GM18870 (cell line): ENCODE data around the gene BBS9.

Experiments
- ATAC-seq: cut with Tn5 transposase; IDR thresholded peaks from one replicate; pipeline ENCODE4 v1.9.1; 2021; ENCODE audit warnings: moderate library complexity; ENCODE audit not compliant: unreplicated experiment

Gene BBS9

GRCh38 chr7:33536398-33537103, 407.2 kb downstream of the BBS9 start:
- no peak for ATAC-seq

GRCh38 chr7:33537104-33537477, 407.7 kb downstream of the BBS9 start:
- no peak for ATAC-seq

- ATAC-seq: no peak
These were observed 409.8 kb downstream of the BBS9 start for GRCh38 chr7:33539198-33539597.

GRCh38 chr7:33539659-33540400, 410.5 kb downstream of the BBS9 start:
- ATAC-seq: no peak

- ATAC-seq: no peak
These were observed 418.5 kb downstream of the BBS9 start for GRCh38 chr7:33547880-33548279.

- no peak for ATAC-seq
These were observed 421.0 kb downstream of the BBS9 start for GRCh38 chr7:33550363-33550762.

GRCh38 chr7:33550979-33551378, 421.6 kb downstream of the BBS9 start:
- no peak for ATAC-seq

GRCh38 chr7:33554046-33554445, 424.7 kb downstream of the BBS9 start:
- no peak for ATAC-seq

GRCh38 chr7:33554576-33554975, 425.2 kb downstream of the BBS9 start:
- ATAC-seq: no peak

- ATAC-seq: no peak
These were observed 427.1 kb downstream of the BBS9 start for GRCh38 chr7:33556472-33556871.

- ATAC-seq: no peak
These were observed 429.4 kb downstream of the BBS9 start for GRCh38 chr7:33558549-33559323.

- ATAC-seq: no peak
These were observed 430.0 kb downstream of the BBS9 start for GRCh38 chr7:33559324-33559710.

- ATAC-seq: no peak
These were observed 433.6 kb downstream of the BBS9 start for GRCh38 chr7:33562996-33563395.

- no peak for ATAC-seq
These were observed 434.3 kb downstream of the BBS9 start for GRCh38 chr7:33563651-33564050.

GRCh38 chr7:33578166-33578565, 448.8 kb downstream of the BBS9 start:
- ATAC-seq: no peak

- no peak for ATAC-seq
These were observed 449.7 kb downstream of the BBS9 start for GRCh38 chr7:33578881-33579672.

GRCh38 chr7:33579673-33579960, 450.3 kb downstream of the BBS9 start:
- no peak for ATAC-seq

GRCh38 chr7:33581236-33581635, 451.9 kb downstream of the BBS9 start:
- no peak for ATAC-seq

GRCh38 chr7:33582104-33582503, 452.7 kb downstream of the BBS9 start:
- no peak for ATAC-seq

GRCh38 chr7:33582533-33582932, 453.2 kb downstream of the BBS9 start:
- no peak for ATAC-seq

- ATAC-seq: no peak
These were observed 460.5 kb downstream of the BBS9 start for GRCh38 chr7:33589911-33590310.
